GM23338 (cell line): ENCODE measurements around the gene ARPC4. TPM values are rescaled to one million over a fixed set of nuclear protein-coding genes. Genes with fewer than 3 reads are reported as not detected.

Experiments
- ATAC-seq: fragments of 200-7000 bp; cut with Tn5 transposase; 3 replicates; pipeline ENCODE4 v1.9.1; 2020
- DNase-seq: peaks from one replicate; pipeline ENCODE4 v3.0.0-alpha.2; 2015; ENCODE audit warnings: low spot score
- H2AFZ ChIP-seq: fragments of 200-600 bp; sonication (generic); 2 replicates; pipeline ENCODE4 v1.8.0; 2016; ENCODE audit warnings: antibody characterized with exemption, mild to moderate bottlenecking, moderate library complexity
- H3F3A ChIP-seq: fragments of 200-600 bp; sonication (generic); replicated peaks from 2 replicates; pipeline ENCODE4 v1.8.0; 2017; ENCODE audit warnings: antibody characterized with exemption, mixed run types, low read depth
- H3K27ac ChIP-seq: fragments of 200-600 bp; sonication (generic); 2 replicates; pipeline ENCODE4 v1.6.1; 2016; ENCODE audit warnings: low read depth
- H3K27me3 ChIP-seq: fragments of 200-600 bp; sonication (generic); 2 replicates; pipeline ENCODE4 v1.8.0; 2016; ENCODE audit warnings: mild to moderate bottlenecking, mixed run types, moderate library complexity; ENCODE audit not compliant: insufficient read depth
- H3K36me3 ChIP-seq: fragments of 200-600 bp; sonication (generic); 2 replicates; pipeline ENCODE4 v1.8.0; 2016; ENCODE audit warnings: mild to moderate bottlenecking; ENCODE audit not compliant: insufficient read depth
- H3K4me1 ChIP-seq: fragments of 200-600 bp; sonication (generic); 2 replicates; pipeline ENCODE4 v1.8.0; 2016; ENCODE audit warnings: mild to moderate bottlenecking, moderate library complexity; ENCODE audit not compliant: insufficient read depth
- H3K4me2 ChIP-seq: fragments of 200-600 bp; sonication (generic); 2 replicates; pipeline ENCODE4 v1.7.1; 2017; ENCODE audit warnings: mixed run types
- H3K4me3 ChIP-seq: fragments of 200-600 bp; sonication (generic); 2 replicates; pipeline ENCODE4 v1.6.1; 2016; ENCODE audit warnings: mixed run types
- H3K79me2 ChIP-seq: fragments of 200-600 bp; sonication (generic); replicated peaks from 2 replicates; pipeline ENCODE4 v1.8.0; 2017; ENCODE audit warnings: mild to moderate bottlenecking; ENCODE audit not compliant: insufficient read depth
- H3K9me2 ChIP-seq: fragments of 200-600 bp; sonication (generic); 2 replicates; pipeline ENCODE4 v1.8.0; 2017; ENCODE audit not compliant: insufficient read depth
- H4K20me1 ChIP-seq: fragments of 200-600 bp; sonication (generic); replicated peaks from 2 replicates; pipeline ENCODE4 v1.8.0; 2017; ENCODE audit warnings: mild to moderate bottlenecking; ENCODE audit not compliant: insufficient read depth
- H3K27ac Mint-ChIP-seq: 2 replicates; pipeline ENCODE4 v1.8.0; 2020; ENCODE audit warnings: inconsistent platforms, mild to moderate bottlenecking, moderate library complexity, mixed read lengths
- H3K27me3 Mint-ChIP-seq: 3 replicates; pipeline ENCODE4 v1.8.0; 2022; ENCODE audit warnings: low read depth, mild to moderate bottlenecking, moderate library complexity, mixed read lengths, inconsistent platforms; ENCODE audit not compliant: insufficient read depth, poor library complexity
- H3K36me3 Mint-ChIP-seq: 3 replicates; pipeline ENCODE4 v1.8.0; 2021; ENCODE audit warnings: low read depth, mild to moderate bottlenecking, inconsistent platforms, moderate library complexity, mixed read lengths
- H3K4me1 Mint-ChIP-seq: 3 replicates; pipeline ENCODE4 v1.8.0; 2020; ENCODE audit warnings: mild to moderate bottlenecking, inconsistent platforms, mixed read lengths
- H3K4me3 Mint-ChIP-seq: 3 replicates; pipeline ENCODE4 v1.8.0; 2021; ENCODE audit warnings: moderate library complexity, mild to moderate bottlenecking, inconsistent platforms, mixed read lengths
- H3K9me3 Mint-ChIP-seq: 3 replicates; pipeline ENCODE4 v1.8.0; 2020; ENCODE audit warnings: moderate library complexity, mild to moderate bottlenecking, inconsistent platforms, mixed read lengths
- CREB1 ChIP-seq: fragments of 250-450 bp; sonication (Bioruptor Pico); IDR thresholded peaks from 2 replicates; pipeline ENCODE4 v1.5.0; 2020; ENCODE audit warnings: low read depth, mild to moderate bottlenecking, moderate library complexity
- POLR2AphosphoS5 ChIP-seq: IDR thresholded peaks from 2 replicates; pipeline ENCODE4 v1.6.1; 2016; ENCODE audit warnings: antibody characterized with exemption, low read depth
- REST ChIP-seq: IDR thresholded peaks from one replicate; pipeline ENCODE4 v1.6.1; 2018; ENCODE audit warnings: antibody characterized with exemption; ENCODE audit not compliant: unreplicated experiment
- STAT1 ChIP-seq: IDR thresholded peaks from one replicate; pipeline ENCODE4 v1.6.1; 2016; ENCODE audit warnings: antibody characterized with exemption; ENCODE audit not compliant: unreplicated experiment
- ZNF462 ChIP-seq: fragments of 250-450 bp; sonication (Bioruptor Pico); IDR thresholded peaks from 2 replicates; pipeline ENCODE4 v1.5.0; 2020; ENCODE audit warnings: mild to moderate bottlenecking, moderate library complexity
- polyA plus RNA-seq: library from polyadenylated mRNA; unstranded; fragments of >200 nt; fragmentation: Nextera tagmentation; extraction: Ambion mirVana; gene quantifications from 2 replicates; pipeline ENCODE4 v1.2.1, GENCODE V29; 2016
- total RNA-seq: library from RNA; depleted of rRNA; stranded (reverse); fragments of >200 nt; shearing (Covaris generic); gene quantifications from 2 replicates; pipeline ENCODE4 v1.2.3, GENCODE V29; 2014

The ARPC4 gene
- total and polyA plus RNA-seq, 2 experiments from 2014 or later = 71.9 to 176 TPM

- H3K9me2 ChIP-seq = no peaks in the 10 kb centered on the region
- ATAC-seq (no peak), DNase-seq (no peak)
- H3K27me3 ChIP-seq = peaks cover 15% of the 10 kb centered on the region
- Mint-ChIP-seq H3K4me1 (peaks cover 22% of the 10 kb centered on the region), H3K9me3 (no peaks in the 10 kb centered on the region; the same call in 2 of the 3 replicates), H3K27ac (0 out of 2 replicates have a peak overlapping the region, but pooled peaks have one; percentile 43), H3K27me3 (peaks cover 16% of the 10 kb centered on the region), H3K4me3 (no peak overlapping the region), H3K36me3 (peaks cover 51% of the 10 kb centered on the region)
- peaks cover 7% of the 10 kb centered on the region; the same call in 1 of the 2 replicates for H3K4me1 ChIP-seq
- no peak overlapping the region for H3K4me2 ChIP-seq
- H3K27ac ChIP-seq = no peak overlapping the region
- no peak overlapping the region for H2AFZ ChIP-seq
- no peak overlapping the region for H3K4me3 ChIP-seq
- H3F3A ChIP-seq = peaks cover 26% of the 10 kb centered on the region
- H3K79me2 ChIP-seq = no peaks in the 10 kb centered on the region
- peaks cover 23% of the 10 kb centered on the region for H4K20me1 ChIP-seq
- H3K36me3 ChIP-seq = peaks cover 29% of the 10 kb centered on the region
- no peak for TF ChIP-seq ZNF462 (CRISPR knock-in tag)
- TF ChIP-seq POLR2AphosphoS5 = no peak
- no peak for TF ChIP-seq CREB1 (CRISPR knock-in tag)
- TF ChIP-seq REST = no peak
- no peak for TF ChIP-seq STAT1
These were observed 14.1 kb downstream of the ARPC4 start for GRCh38 chr3:9806688-9807589.
